ENCODE measurements around the gene CREG2. TPM values are rescaled to one million over a fixed set of nuclear protein-coding genes. Genes with fewer than 3 reads are reported as not detected.

CREG2 gene
- total and polyA plus RNA-seq, 4 experiments from 2014 or later: 0.32 TPM; not detected in 3

DNA sequence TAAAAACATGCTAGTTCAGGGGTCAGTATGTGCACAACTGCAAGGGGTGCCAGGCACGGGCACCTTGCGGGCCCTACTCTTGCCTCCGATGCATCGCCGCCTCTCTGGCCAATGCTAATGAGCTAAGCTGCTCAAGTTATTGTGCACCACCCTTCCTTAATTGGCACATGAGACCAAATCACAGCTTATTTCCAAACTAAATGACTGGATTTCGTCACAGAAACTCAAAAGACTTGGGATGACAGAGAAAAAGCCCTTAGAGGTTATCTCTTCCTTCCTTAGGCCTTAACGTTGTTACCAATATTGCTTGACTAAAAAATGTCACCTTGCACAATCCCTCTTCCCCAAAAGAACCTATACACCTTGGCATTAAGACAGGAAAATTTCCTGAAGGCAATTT, 86.5 kb downstream of the CREG2 start:
- Mint-ChIP-seq H3K36me3 (peaks cover 17 to 62% of the 10 kb centered on the region in 2 donors), H3K27ac (peak overlapping the region in 6 of 7 donors; percentile 6 to 96 (median 50)), H3K27me3 (no peaks in the 10 kb centered on the region), H3K4me1 (peaks cover 67 to 98% (median 83%) of the 10 kb centered on the region in 4 donors), H3K4me3 (peak overlapping the region in 7 of 8 donors; percentile 4 to 75 (median 55)), H3K9me3 (no peaks in the 10 kb centered on the region)
- Histone ChIP-seq H3K27ac (ENCODE audit: low read depth, low read length) (no peak overlapping the region), H3K36me3 (ENCODE audit: insufficient read depth, low read length) (peaks cover 7% of the 10 kb centered on the region), H3K4me1 (ENCODE audit: insufficient read depth, low read length) (peaks cover 97% of the 10 kb centered on the region), H3K27me3 (ENCODE audit: insufficient read depth, low read length) (no peaks in the 10 kb centered on the region), H3K4me3 (ENCODE audit: low read length in 2 of 2) (no peak overlapping the region), H3K9me3 (ENCODE audit: control insufficient read depth in 1 of 2, low read length in 2 of 2) (no peaks in the 10 kb centered on the region)
- CTCF ChIA-PET (ENCODE audit: partially characterized antibody): interaction anchor here (5.3 kb wide), 1 partner anchor 41 kb away, joined by 25 read pairs; no protein-coding TSS in a partner anchor
- no peak for DNase-seq
- POLR2A ChIA-PET (ENCODE audit: partially characterized antibody): interaction anchor here (4.1 to 4.4 kb wide), 2 partner anchors 8 to 28 kb away, joined by 15 to 22 read pairs; partner anchors contain the start of gene RNF149
- intact Hi-C loops (cut with micrococcal nuclease): no loop called here

DNA sequence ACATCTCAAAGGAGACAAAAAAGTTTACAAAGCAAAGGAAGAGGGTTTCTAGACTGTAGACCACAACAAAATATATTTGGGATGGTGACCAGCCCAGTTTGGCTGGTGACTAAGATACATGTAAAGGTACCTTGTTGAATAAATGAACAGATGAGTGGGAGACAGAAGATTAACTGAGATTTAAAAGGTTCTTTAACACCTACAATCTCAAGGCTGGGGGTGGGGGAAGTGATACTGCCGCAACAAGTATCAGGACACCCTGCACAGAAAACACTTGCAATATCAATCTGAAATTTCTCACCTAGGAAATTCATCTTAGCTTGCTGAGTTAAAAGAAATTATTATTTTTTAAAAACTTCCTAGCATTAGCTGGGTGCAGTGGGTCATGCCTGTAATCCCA, 87.1 kb downstream of the CREG2 start:
- Mint-ChIP-seq H3K4me1 (peaks cover 62 to 98% (median 81%) of the 10 kb centered on the region in 4 donors), H3K9me3 (no peaks in the 10 kb centered on the region), H3K36me3 (peaks cover 14 to 59% of the 10 kb centered on the region in 2 donors), H3K27ac (peak overlapping the region in 6 of 7 donors; percentile 12 to 96 (median 48)), H3K4me3 (peak overlapping the region; percentile 41 to 82 (median 72)), H3K27me3 (no peaks in the 10 kb centered on the region)
- Histone ChIP-seq H3K36me3 (ENCODE audit: insufficient read depth, low read length) (peaks cover 7% of the 10 kb centered on the region), H3K27ac (ENCODE audit: low read depth, low read length) (no peak overlapping the region), H3K4me3 (ENCODE audit: low read length in 2 of 2) (no peak overlapping the region), H3K27me3 (ENCODE audit: insufficient read depth, low read length) (no peaks in the 10 kb centered on the region), H3K9me3 (ENCODE audit: control insufficient read depth in 1 of 2, low read length in 2 of 2) (no peaks in the 10 kb centered on the region), H3K4me1 (ENCODE audit: insufficient read depth, low read length) (peaks cover 96% of the 10 kb centered on the region)
- ChIA-PET CTCF (ENCODE audit: partially characterized antibody) (interaction anchor here (1.1 to 5.3 kb wide), 4 partner anchors 28 to 49 kb away, joined by 3 to 25 read pairs (median 4); no protein-coding TSS in a partner anchor), POLR2A (ENCODE audit: partially characterized antibody) (interaction anchor here (1.1 to 4.4 kb wide), 4 partner anchors 8 to 46 kb away, joined by 3 to 22 read pairs (median 9); partner anchors contain the start of gene RNF149)
- DNase-seq: no peak
- intact Hi-C loops (cut with micrococcal nuclease): no loop called here

DNA sequence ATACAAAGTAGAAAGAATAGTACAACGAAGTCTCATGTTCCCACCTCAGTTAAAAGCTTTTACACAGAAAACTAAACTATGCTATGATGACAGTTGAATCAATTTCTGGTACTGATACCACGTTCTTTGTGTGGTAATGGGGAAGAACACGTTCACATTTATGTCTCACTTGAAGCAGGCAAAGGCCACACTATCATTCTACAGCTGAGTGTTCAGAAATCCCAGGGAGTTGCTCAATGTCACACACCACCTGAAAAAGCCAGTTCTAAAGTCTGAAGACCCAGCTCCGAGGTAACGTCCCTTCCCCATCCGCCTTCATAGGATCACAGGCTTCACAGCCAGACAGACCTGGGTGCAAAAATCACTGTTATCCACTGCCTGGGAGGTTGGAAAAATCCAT, 87.7 kb downstream of the CREG2 start:
- peak overlapping the region; percentile 16 to 96 (median 50) for H3K27ac Mint-ChIP-seq
- Histone ChIP-seq H3K27ac (ENCODE audit: low read depth, low read length) (no peak overlapping the region), H3K9me3 (ENCODE audit: control insufficient read depth in 1 of 2, low read length in 2 of 2) (no peaks in the 10 kb centered on the region), H3K27me3 (ENCODE audit: insufficient read depth, low read length) (no peaks in the 10 kb centered on the region), H3K4me3 (ENCODE audit: low read length in 2 of 2) (no peak overlapping the region), H3K36me3 (ENCODE audit: insufficient read depth, low read length) (peaks cover 10% of the 10 kb centered on the region), H3K4me1 (ENCODE audit: insufficient read depth, low read length) (peaks cover 96% of the 10 kb centered on the region)
- peak overlapping the region; percentile 41 to 82 (median 72) for H3K4me3 Mint-ChIP-seq
- ChIA-PET POLR2A (ENCODE audit: partially characterized antibody) (interaction anchor here (1.1 to 4.4 kb wide), 4 partner anchors 9 to 46 kb away, joined by 3 to 22 read pairs (median 9); partner anchors contain the start of gene RNF149), CTCF (ENCODE audit: partially characterized antibody) (interaction anchor here (0.7 to 5.3 kb wide), 7 partner anchors 12 to 50 kb away, joined by 3 to 25 read pairs (median 3); no protein-coding TSS in a partner anchor)
- DNase-seq: no peak
- no peaks in the 10 kb centered on the region for H3K9me3 Mint-ChIP-seq
- peaks cover 14 to 59% of the 10 kb centered on the region in 2 donors for H3K36me3 Mint-ChIP-seq
- peaks cover 61 to 98% (median 78%) of the 10 kb centered on the region in 4 donors for H3K4me1 Mint-ChIP-seq
- intact Hi-C loops (cut with micrococcal nuclease): no loop called here
- no peaks in the 10 kb centered on the region for H3K27me3 Mint-ChIP-seq

DNA sequence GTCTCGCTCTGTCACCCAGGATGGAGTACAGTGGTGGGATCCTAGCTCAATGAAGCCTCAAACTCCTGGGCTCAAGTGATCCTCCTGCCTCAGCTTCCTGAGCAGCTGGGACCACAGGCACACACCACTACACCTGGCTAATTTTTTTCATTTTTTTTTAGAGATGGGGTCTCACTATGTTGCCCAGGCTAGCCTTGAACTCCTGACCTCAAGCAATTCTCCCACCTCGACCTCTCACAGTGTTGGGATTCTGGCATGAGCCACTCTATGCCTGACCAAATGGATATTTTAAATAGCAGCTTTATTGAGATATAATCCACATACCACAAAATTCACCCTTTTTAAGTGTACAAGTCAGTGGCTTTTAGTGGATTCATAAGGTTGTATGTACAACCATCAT, 89.9 kb downstream of the CREG2 start:
- Mint-ChIP-seq H3K36me3 (peaks cover 10 to 69% of the 10 kb centered on the region in 2 donors), H3K4me3 (peak overlapping the region in 6 of 8 donors; percentile 28 to 81 (median 62)), H3K27me3 (no peaks in the 10 kb centered on the region), H3K4me1 (peaks cover 58 to 100% (median 69%) of the 10 kb centered on the region in 4 donors), H3K27ac (peak overlapping the region in 5 of 7 donors; percentile 22 to 96 (median 77)), H3K9me3 (no peaks in the 10 kb centered on the region)
- Histone ChIP-seq H3K4me3 (ENCODE audit: low read length in 2 of 2) (no peak overlapping the region), H3K9me3 (ENCODE audit: control insufficient read depth in 1 of 2, low read length in 2 of 2) (no peaks in the 10 kb centered on the region), H3K27ac (ENCODE audit: low read depth, low read length) (no peak overlapping the region), H3K4me1 (ENCODE audit: insufficient read depth, low read length) (peaks cover 83% of the 10 kb centered on the region), H3K27me3 (ENCODE audit: insufficient read depth, low read length) (no peaks in the 10 kb centered on the region), H3K36me3 (ENCODE audit: insufficient read depth, low read length) (peaks cover 28% of the 10 kb centered on the region)
- intact Hi-C loops (cut with micrococcal nuclease): no loop called here
- CTCF ChIA-PET (ENCODE audit: partially characterized antibody): interaction anchor here (1.0 to 1.5 kb wide), 4 partner anchors 13 to 534 kb away, joined by 3 to 4 read pairs (median 3); no protein-coding TSS in a partner anchor
- POLR2A ChIA-PET (ENCODE audit: partially characterized antibody): interaction anchor here (4.4 kb wide), 1 partner anchor 11 kb away, joined by 22 read pairs; the partner anchor contains the start of gene RNF149
- no peak for DNase-seq

DNA sequence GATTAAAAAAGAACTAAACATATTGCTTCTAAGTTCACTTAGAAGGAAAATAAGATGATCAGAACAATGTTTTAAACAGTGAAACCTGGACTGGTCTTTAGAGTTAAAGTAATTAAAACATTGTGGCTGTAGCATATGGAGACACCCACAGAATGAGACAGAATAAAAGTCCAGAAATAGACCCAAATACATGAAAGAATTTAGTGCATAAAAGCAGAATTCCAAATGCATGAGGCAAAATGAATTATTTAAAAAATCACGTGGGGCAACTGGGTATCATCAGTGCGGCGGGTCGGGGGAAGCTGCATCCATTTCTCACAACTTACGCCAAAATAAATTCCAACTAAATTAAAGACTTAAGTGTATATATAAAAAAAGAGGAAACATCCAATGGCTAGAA, 90.9 kb downstream of the CREG2 start:
- Mint-ChIP-seq H3K4me1 (peaks cover 50 to 92% (median 60%) of the 10 kb centered on the region in 4 donors), H3K27me3 (no peaks in the 10 kb centered on the region), H3K9me3 (no peaks in the 10 kb centered on the region), H3K36me3 (peaks cover 3 to 71% of the 10 kb centered on the region in 2 donors), H3K4me3 (peak overlapping the region in 7 of 8 donors; percentile 26 to 81 (median 37)), H3K27ac (peak overlapping the region in 5 of 7 donors; percentile 29 to 96 (median 77))
- H3K27me3 ChIP-seq (ENCODE audit: insufficient read depth, low read length): no peaks in the 10 kb centered on the region
- H3K36me3 ChIP-seq (ENCODE audit: insufficient read depth, low read length): peaks cover 28% of the 10 kb centered on the region
- DNase-seq: no peak
- peaks cover 73% of the 10 kb centered on the region for H3K4me1 ChIP-seq (ENCODE audit: insufficient read depth, low read length)
- no peak overlapping the region for H3K4me3 ChIP-seq (ENCODE audit: low read length in 2 of 2)
- H3K27ac ChIP-seq (ENCODE audit: low read depth, low read length): no peak overlapping the region
- intact Hi-C loops (cut with micrococcal nuclease): no loop called here
- H3K9me3 ChIP-seq (ENCODE audit: control insufficient read depth in 1 of 2, low read length in 2 of 2): no peaks in the 10 kb centered on the region
- ChIA-PET POLR2A (ENCODE audit: partially characterized antibody) (interaction anchor here (1.0 to 4.4 kb wide), 4 partner anchors 10 to 43 kb away, joined by 5 to 22 read pairs (median 6); partner anchors contain the start of genes CNOT11 and RNF149), CTCF (ENCODE audit: partially characterized antibody) (interaction anchor here (1.4 to 2.0 kb wide), 2 partner anchors 49 to 53 kb away, joined by 4 read pairs; no protein-coding TSS in a partner anchor)

DNA sequence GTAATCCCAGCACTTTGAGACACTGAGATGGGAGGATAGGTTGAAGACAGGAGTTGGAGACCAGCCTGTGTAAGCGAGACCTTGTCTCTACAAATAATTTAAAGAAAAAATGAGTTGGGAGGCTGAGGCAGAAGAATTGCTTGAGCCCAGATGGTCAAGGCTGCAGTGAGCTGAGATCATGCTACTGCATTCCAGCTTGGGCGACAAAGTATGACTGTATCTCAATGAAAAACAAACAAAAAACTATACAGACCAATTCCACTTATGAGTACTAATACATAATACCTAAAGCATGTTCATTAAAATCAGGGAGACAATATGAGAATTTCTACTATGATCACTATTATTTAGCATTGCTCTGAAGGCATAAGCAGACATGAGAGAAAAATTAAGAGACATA, 91.4 kb downstream of the CREG2 start:
- no peak for DNase-seq
- H3K27ac ChIP-seq (ENCODE audit: low read depth, low read length): no peak overlapping the region
- peak overlapping the region in 6 of 8 donors; percentile 21 to 81 (median 51) for H3K4me3 Mint-ChIP-seq
- H3K4me3 ChIP-seq (ENCODE audit: low read length in 2 of 2): no peak overlapping the region
- H3K4me1 ChIP-seq (ENCODE audit: insufficient read depth, low read length): peaks cover 68% of the 10 kb centered on the region
- no peaks in the 10 kb centered on the region for H3K9me3 ChIP-seq (ENCODE audit: control insufficient read depth in 1 of 2, low read length in 2 of 2)
- H3K27me3 Mint-ChIP-seq: no peaks in the 10 kb centered on the region
- peak overlapping the region in 6 of 7 donors; percentile 8 to 96 (median 72) for H3K27ac Mint-ChIP-seq
- ChIA-PET CTCF (ENCODE audit: partially characterized antibody) (interaction anchor here (1.1 to 2.0 kb wide), 2 partner anchors 24 to 49 kb away, joined by 3 to 4 read pairs; no protein-coding TSS in a partner anchor), POLR2A (ENCODE audit: partially characterized antibody) (interaction anchor here (1.0 to 2.5 kb wide), 3 partner anchors 11 to 42 kb away, joined by 5 to 6 read pairs (median 5); partner anchors contain the start of gene CNOT11)
- peaks cover 28% of the 10 kb centered on the region for H3K36me3 ChIP-seq (ENCODE audit: insufficient read depth, low read length)
- intact Hi-C loops (cut with micrococcal nuclease): no loop called here
- peaks cover 48 to 87% (median 57%) of the 10 kb centered on the region in 4 donors for H3K4me1 Mint-ChIP-seq
- H3K36me3 Mint-ChIP-seq: peaks cover 3 to 71% of the 10 kb centered on the region in 2 donors
- H3K9me3 Mint-ChIP-seq: no peaks in the 10 kb centered on the region
- no peaks in the 10 kb centered on the region for H3K27me3 ChIP-seq (ENCODE audit: insufficient read depth, low read length)

Measured in CD4-positive, alpha-beta memory T cell (primary cell).